Measurements from ENCODE around the gene TMEM143.
"Not testable (repeated sequence)": the region's sequence is repeated elsewhere in the genome, so short reads cannot be mapped to it uniquely, and the experiment has no call there.

The TMEM143 gene

GRCh38 chr19:48296963-48297734, 66.6 kb downstream of the TMEM143 start:
- DNase-seq (ENCODE audit: low spot score) = no peak

- DNase-seq (ENCODE audit: low spot score) = no peak
Observed at GRCh38 chr19:48295458-48295857, 68.3 kb downstream of the TMEM143 start.

GRCh38 chr19:48292798-48293197, 70.9 kb downstream of the TMEM143 start:
- peak; percentile 91 for DNase-seq (ENCODE audit: low spot score)

- not testable (repeated sequence) for DNase-seq (ENCODE audit: low spot score)
Observed at GRCh38 chr19:48291489-48291815, 72.3 kb downstream of the TMEM143 start.

GRCh38 chr19:48290771-48291488, 72.8 kb downstream of the TMEM143 start:
- DNase-seq (ENCODE audit: low spot score) = peak; percentile 84

GRCh38 chr19:48290401-48290770, 73.4 kb downstream of the TMEM143 start:
- peak; percentile 62 for DNase-seq (ENCODE audit: low spot score)

- DNase-seq (ENCODE audit: low spot score) = no peak
Observed at GRCh38 chr19:48287748-48288147, 76.0 kb downstream of the TMEM143 start.

- DNase-seq (ENCODE audit: low spot score) = no peak
Observed at GRCh38 chr19:48284896-48285295, 78.8 kb downstream of the TMEM143 start.

GRCh38 chr19:48283908-48284307, 79.8 kb downstream of the TMEM143 start:
- DNase-seq (ENCODE audit: low spot score) = no peak
